GM13976 (cell line): ENCODE results near the gene CD300A.

Source experiments
- DNase-seq: peaks from one replicate; pipeline ENCODE4 v3.0.0; 2012; ENCODE audit warnings: low spot score
- CTCF ChIP-seq: IDR thresholded peaks from 2 replicates; pipeline ENCODE4 v1.5.1; 2012; ENCODE audit warnings: borderline replicate concordance, mild to moderate bottlenecking; ENCODE audit not compliant: insufficient read depth; ENCODE audit errors: extremely low read depth, missing control alignments, control extremely low read depth
- in situ Hi-C: fragments of 300-500 bp; cut with MboI; formaldehyde crosslinking; loops from one replicate; pipeline ENCODE4 v1.12.0; 2022; ENCODE audit warnings: low sequenced_read_pairs, mixed read lengths, inconsistent platforms; ENCODE audit not compliant: unreplicated experiment

CD300A gene

GRCh38 chr17:74427048-74427762, 39.2 kb upstream of the CD300A start:
- DNase-seq, result no peak
- in situ Hi-C loops, result no loop called here
- TF ChIP-seq CTCF, result no peak

GRCh38 chr17:74427763-74428153, 38.7 kb upstream of the CD300A start:
- TF ChIP-seq CTCF, result no peak
- in situ Hi-C loops, result no loop called here
- DNase-seq, result no peak

- DNase-seq, result no peak
- no peak for TF ChIP-seq CTCF
- in situ Hi-C loops, result no loop called here
Measured at GRCh38 chr17:74429604-74430384, 36.6 kb upstream of the CD300A start.

- DNase-seq, result no peak
- in situ Hi-C loops, result no loop called here
- TF ChIP-seq CTCF, result no peak
Measured at GRCh38 chr17:74430385-74430705, 36.1 kb upstream of the CD300A start.

- in situ Hi-C loops, result no loop called here
- peak; percentile 75 for DNase-seq
- TF ChIP-seq CTCF, result no peak
Measured at GRCh38 chr17:74430706-74431567, 35.5 kb upstream of the CD300A start.

- DNase-seq, result peak; percentile 83
- no peak for TF ChIP-seq CTCF
- in situ Hi-C loops, result no loop called here
Measured at GRCh38 chr17:74431568-74432423, 34.6 kb upstream of the CD300A start, which contains the start of gene GPRC5C. Gene GPRC5C, plus strand, starts transcription at chr17:74432088. Its CDS starts 7,689 bp downstream, at chr17:74439777.
